ENCODE results near the gene B3GNT5.

The B3GNT5 gene

GRCh38 chr3:183318877-183319276 lies 65.8 kb downstream of the B3GNT5 start:
- no peak for DNase-seq (ENCODE audit: low read depth in 3 of 3)

GRCh38 chr3:183319371-183319770 lies 66.3 kb downstream of the B3GNT5 start:
- no peak for DNase-seq (ENCODE audit: low read depth in 3 of 3)
